ENCODE measurements around the gene PNPLA3. TPM values are rescaled to one million over a fixed set of nuclear protein-coding genes. Genes with fewer than 3 reads are reported as not detected.

The PNPLA3 gene
- total RNA-seq, 1 experiment from 2014 or later = 7.3 TPM

GRCh38 chr22:43887391-43887790 lies 36.2 kb upstream of the PNPLA3 start:
- Histone ChIP-seq H3K9me3 (ENCODE audit: control insufficient read depth in 1 of 2, insufficient read depth in 1 of 2, low read depth in 1 of 2, low read length in 2 of 2) (no peaks in the 10 kb centered on the region), H3K9me2 (ENCODE audit: insufficient read depth) (no peaks in the 10 kb centered on the region), H4K20me1 (ENCODE audit: insufficient read depth) (no peaks in the 10 kb centered on the region), H3K36me3 (ENCODE audit: control insufficient read depth in 1 of 2, insufficient read depth in 2 of 2, low read length in 2 of 2) (no peaks in the 10 kb centered on the region), H3K4me3 (replicated peaks in 1 of 2; ENCODE audit: low read depth in 1 of 2, low read length in 2 of 2) (no peak overlapping the region), H3K9ac (ENCODE audit: low read length) (no peak overlapping the region), H3K27me3 (ENCODE audit: insufficient read depth, low read length) (no peaks in the 10 kb centered on the region), H3K4me1 (ENCODE audit: control insufficient read depth in 1 of 2, insufficient read depth in 2 of 2, low read length in 2 of 2) (peaks cover 0 to 18% of the 10 kb centered on the region in 2 experiments; a peak in 1 of 4 replicates), H3K4me2 (ENCODE audit: low read length) (no peak overlapping the region), H2AFZ (ENCODE audit: low read depth, low read length, poor library complexity, severe bottlenecking) (no peak overlapping the region), H3K27ac (ENCODE audit: low read depth, low read length) (no peak overlapping the region), H3K79me2 (ENCODE audit: insufficient read depth, low read length) (no peaks in the 10 kb centered on the region)
- ChIA-PET POLR2A (no interaction called here), RAD21 (ENCODE audit: low non-redundant PET in 1 of 2, low total read pairs in 2 of 2, uncharacterized antibody in 2 of 2, unreplicated experiment in 2 of 2) (no interaction called here), CTCF (interaction anchor here (0.9 kb wide), 1 partner anchor 10 kb away, joined by 3 read pairs; no protein-coding TSS in a partner anchor)
- BruUV-seq (replicated peaks) = no TSS peak
- intact Hi-C loops (cut with micrococcal nuclease) = loop anchor here (10.0 kb wide), 2 partner anchors 197 to 737 kb away; no protein-coding TSS in a partner anchor
- TF ChIP-seq SIN3A (IDR thresholded peaks at IDR 0.05; ENCODE audit: low read depth) (no peak), POLR2AphosphoS5 (IDR thresholded peaks at IDR 0.05; ENCODE audit: low read depth, low read length) (no peak), EZH2 (IDR thresholded peaks at IDR 0.05) (no peak), ZNF274 (IDR thresholded peaks at IDR 0.05; ENCODE audit: low read depth, low read length) (no peak), TCF7L2 (IDR thresholded peaks at IDR 0.05; ENCODE audit: borderline replicate concordance, extremely low read depth, insufficient read depth, insufficient read length) (no peak), MAX (IDR thresholded peaks at IDR 0.05) (no peak), ATF3 (IDR thresholded peaks at IDR 0.05) (no peak), RAD21 (IDR thresholded peaks at IDR 0.05; ENCODE audit: low read depth) (no peak)
- DNase-seq (ENCODE audit: low read depth, low spot score) (no peak), ATAC-seq (no peak)

- H3K9me2 ChIP-seq (ENCODE audit: insufficient read depth) = no peaks in the 10 kb centered on the region
- H3K27ac ChIP-seq (ENCODE audit: low read depth, low read length) = no peak overlapping the region
- TF ChIP-seq JUND (IDR thresholded peaks at IDR 0.05) = no peak
- TF ChIP-seq CTCF (IDR thresholded peaks at IDR 0.05 in 2 of 3, conservative IDR thresholded peaks at IDR 0.05 in 1 of 3; ENCODE audit: borderline replicate concordance in 1 of 3, insufficient read depth in 1 of 3, low read depth in 2 of 3, low read length in 2 of 3) = no peak
- TF ChIP-seq ELF1 (IDR thresholded peaks at IDR 0.05; ENCODE audit: borderline replicate concordance, low read depth) = no peak
- TF ChIP-seq EZH2 (IDR thresholded peaks at IDR 0.05) = no peak
- no peak for TF ChIP-seq FOSL1 (IDR thresholded peaks at IDR 0.05; ENCODE audit: low read depth)
- TF ChIP-seq CBX3 (IDR thresholded peaks at IDR 0.05; ENCODE audit: low read depth) = no peak
- H3K4me1 ChIP-seq (ENCODE audit: control insufficient read depth in 1 of 2, insufficient read depth in 2 of 2, low read length in 2 of 2) = peaks cover 0 to 11% of the 10 kb centered on the region in 2 experiments; a peak in 1 of 4 replicates
- BruUV-seq (replicated peaks) = no TSS peak
- H3K9ac ChIP-seq (ENCODE audit: low read length) = no peak overlapping the region
- ATAC-seq (no peak), DNase-seq (ENCODE audit: low read depth, low spot score) (no peak)
- H4K20me1 ChIP-seq (ENCODE audit: insufficient read depth) = no peaks in the 10 kb centered on the region
- no peaks in the 10 kb centered on the region for H3K27me3 ChIP-seq (ENCODE audit: insufficient read depth, low read length)
- H3K36me3 ChIP-seq (ENCODE audit: control insufficient read depth in 1 of 2, insufficient read depth in 2 of 2, low read length in 2 of 2) = no peaks in the 10 kb centered on the region
- intact Hi-C loops (cut with micrococcal nuclease) = loop anchor here (10.0 kb wide), 2 partner anchors 196 to 736 kb away; no protein-coding TSS in a partner anchor
- CTCF ChIA-PET = interaction anchor here (3.8 kb wide), 1 partner anchor 57 kb away, joined by 22 read pairs; no protein-coding TSS in a partner anchor
- POLR2A ChIA-PET = no interaction called here
- RAD21 ChIA-PET (ENCODE audit: low non-redundant PET in 1 of 2, low total read pairs in 2 of 2, uncharacterized antibody in 2 of 2, unreplicated experiment in 2 of 2) = no interaction called here
- no peaks in the 10 kb centered on the region for H3K79me2 ChIP-seq (ENCODE audit: insufficient read depth, low read length)
- no peak overlapping the region for H3K4me3 ChIP-seq (replicated peaks in 1 of 2; ENCODE audit: low read depth in 1 of 2, low read length in 2 of 2)
- H3K9me3 ChIP-seq (ENCODE audit: control insufficient read depth in 1 of 2, insufficient read depth in 1 of 2, low read depth in 1 of 2, low read length in 2 of 2) = no peaks in the 10 kb centered on the region
- H3K4me2 ChIP-seq (ENCODE audit: low read length) = no peak overlapping the region
- no peak overlapping the region for H2AFZ ChIP-seq (ENCODE audit: low read depth, low read length, poor library complexity, severe bottlenecking)
Measured at GRCh38 chr22:43888740-43889139, 34.9 kb upstream of the PNPLA3 start.

Measured in HCT116 (cell line).